Kidney glomerular epithelial cell (primary cell): Measurements from ENCODE around the gene DCDC1.

Experiments used
- DNase-seq: peaks from one replicate; lab custom pipeline; 2025; lab: John Stamatoyannopoulos, UW

Gene DCDC1

GRCh38 chr11:30852645-30853044 is 516.9 kb downstream of the DCDC1 start:
- no peak for DNase-seq

GRCh38 chr11:30852091-30852490 is 517.4 kb downstream of the DCDC1 start:
- DNase-seq, result no peak

- no peak for DNase-seq
These were observed 532.3 kb downstream of the DCDC1 start for GRCh38 chr11:30837252-30837651.

GRCh38 chr11:30832831-30833230 is 536.7 kb downstream of the DCDC1 start:
- DNase-seq, result no peak

- no peak for DNase-seq
These were observed 538.9 kb downstream of the DCDC1 start for GRCh38 chr11:30830681-30831080.

GRCh38 chr11:30826911-30827310 is 542.6 kb downstream of the DCDC1 start:
- no peak for DNase-seq

GRCh38 chr11:30825723-30826122 is 543.8 kb downstream of the DCDC1 start:
- no peak for DNase-seq

GRCh38 chr11:30823119-30823518 is 546.4 kb downstream of the DCDC1 start:
- DNase-seq, result no peak

- DNase-seq, result no peak
These were observed 548.0 kb downstream of the DCDC1 start for GRCh38 chr11:30821438-30821965.

GRCh38 chr11:30818721-30819120 is 550.8 kb downstream of the DCDC1 start:
- DNase-seq, result no peak

GRCh38 chr11:30816959-30817880 is 552.3 kb downstream of the DCDC1 start:
- DNase-seq, result no peak

- no peak for DNase-seq
These were observed 553.9 kb downstream of the DCDC1 start for GRCh38 chr11:30815619-30816018.

- no peak for DNase-seq
These were observed 554.8 kb downstream of the DCDC1 start for GRCh38 chr11:30814737-30815136.
